Superior temporal gyrus (tissue), 1 donor: ENCODE measurements around the gene DUSP15.
A peak's percentile ranks its signal among the peaks of the same experiment; 100 is the strongest.
"Not testable (repeated sequence)": the region's sequence is repeated elsewhere in the genome, so short reads cannot be mapped to it uniquely, and the experiment has no call there.

Experiments
- DNase-seq: peaks from one replicate; pipeline ENCODE4 v3.0.0-alpha.2; 2016; ENCODE audit errors: extremely low spot score

Gene DUSP15

GRCh38 chr20:31839782-31840487, 30.4 kb downstream of the DUSP15 start:
- DNase-seq = no peak

- DNase-seq = no peak
Observed at GRCh38 chr20:31838646-31839292, 31.6 kb downstream of the DUSP15 start.

GRCh38 chr20:31837896-31838397, 32.4 kb downstream of the DUSP15 start:
- no peak for DNase-seq

- no peak for DNase-seq
Observed at GRCh38 chr20:31836853-31837608, 33.3 kb downstream of the DUSP15 start.

- peak; percentile 46 for DNase-seq
Observed at GRCh38 chr20:31835977-31836852, 34.1 kb downstream of the DUSP15 start.

- no peak for DNase-seq
Observed at GRCh38 chr20:31835554-31835953, 34.8 kb downstream of the DUSP15 start.

GRCh38 chr20:31833931-31834521, 36.3 kb downstream of the DUSP15 start:
- DNase-seq = no peak

GRCh38 chr20:31833130-31833930, 37.0 kb downstream of the DUSP15 start:
- DNase-seq = peak; percentile 42

GRCh38 chr20:31831771-31832306, 38.5 kb downstream of the DUSP15 start:
- DNase-seq = no peak

GRCh38 chr20:31831211-31831610, 39.1 kb downstream of the DUSP15 start:
- no peak for DNase-seq

- DNase-seq = no peak
Observed at GRCh38 chr20:31830406-31830981, 39.8 kb downstream of the DUSP15 start.

- no peak for DNase-seq
Observed at GRCh38 chr20:31829731-31830130, 40.6 kb downstream of the DUSP15 start.

- not testable (repeated sequence) for DNase-seq
Observed at GRCh38 chr20:31828016-31828415, 42.3 kb downstream of the DUSP15 start.

GRCh38 chr20:31827059-31827458, 43.3 kb downstream of the DUSP15 start:
- no peak for DNase-seq

- DNase-seq = no peak
Observed at GRCh38 chr20:31826074-31826473, 44.3 kb downstream of the DUSP15 start.

- no peak for DNase-seq
Observed at GRCh38 chr20:31824554-31825313, 45.6 kb downstream of the DUSP15 start.

GRCh38 chr20:31824125-31824485, 46.2 kb downstream of the DUSP15 start:
- DNase-seq = no peak

GRCh38 chr20:31823360-31824124, 46.8 kb downstream of the DUSP15 start:
- DNase-seq = no peak
